ENCODE results near the gene MMP28.

- no peak for TF ChIP-seq CTCF (IDR thresholded peaks at IDR 0.05 in 8 of 11, conservative IDR thresholded peaks at IDR 0.05 in 3 of 11)
- TF ChIP-seq POLR2AphosphoS5 (IDR thresholded peaks at IDR 0.05): no peak
Measured at GRCh38 chr17:35723735-35724134, 71.7 kb downstream of the MMP28 start.
